HS-5 (cell line): ENCODE data around the gene PRMT5.
"Not testable (repeated sequence)": the region's sequence is repeated elsewhere in the genome, so short reads cannot be mapped to it uniquely, and the experiment has no call there.

Experiments used
- DNase-seq: peaks from one replicate; pipeline ENCODE4 v3.0.0-alpha.2; 2012; ENCODE audit warnings: low read depth

Gene PRMT5

DNA sequence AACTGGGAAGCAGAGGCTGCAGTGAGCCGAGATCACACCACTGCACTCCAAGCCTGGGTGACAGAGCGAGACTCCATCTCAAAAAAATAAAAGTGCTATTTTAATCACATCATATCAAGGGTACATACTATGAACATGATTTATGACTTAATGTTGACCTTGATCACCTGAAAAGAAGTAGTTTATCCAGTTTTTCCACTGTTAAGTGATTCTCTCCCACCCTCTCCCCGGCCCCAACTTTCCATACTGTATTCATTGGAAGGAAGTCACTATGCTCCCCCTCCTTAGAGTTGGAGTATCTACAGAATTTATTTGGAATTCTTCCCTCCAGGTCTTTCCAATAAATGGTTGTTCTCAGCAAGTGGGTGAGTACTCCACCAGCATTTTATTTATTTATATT lies 3.0 kb upstream of the PRMT5 start:
- DNase-seq: no peak

DNA sequence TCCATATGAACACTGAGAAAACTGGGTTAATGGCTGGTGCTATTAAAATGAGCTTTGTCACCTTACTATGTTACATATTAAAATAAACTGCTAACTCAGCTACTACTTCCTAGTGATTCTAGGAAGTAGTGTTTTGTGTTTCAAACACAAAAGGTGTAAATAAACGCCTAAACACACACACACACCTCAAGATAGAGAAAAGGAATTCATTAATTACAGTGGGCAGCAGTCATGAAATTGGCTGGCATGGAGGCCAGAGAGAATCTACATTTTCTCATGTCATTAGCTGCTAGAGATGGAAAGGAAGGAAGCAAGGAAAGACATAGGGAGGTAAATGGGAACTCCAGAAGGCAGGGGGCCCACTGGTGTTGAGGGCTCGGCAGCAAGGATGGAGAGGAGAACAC lies 787 bp upstream of the PRMT5 start:
- DNase-seq: no peak

DNA sequence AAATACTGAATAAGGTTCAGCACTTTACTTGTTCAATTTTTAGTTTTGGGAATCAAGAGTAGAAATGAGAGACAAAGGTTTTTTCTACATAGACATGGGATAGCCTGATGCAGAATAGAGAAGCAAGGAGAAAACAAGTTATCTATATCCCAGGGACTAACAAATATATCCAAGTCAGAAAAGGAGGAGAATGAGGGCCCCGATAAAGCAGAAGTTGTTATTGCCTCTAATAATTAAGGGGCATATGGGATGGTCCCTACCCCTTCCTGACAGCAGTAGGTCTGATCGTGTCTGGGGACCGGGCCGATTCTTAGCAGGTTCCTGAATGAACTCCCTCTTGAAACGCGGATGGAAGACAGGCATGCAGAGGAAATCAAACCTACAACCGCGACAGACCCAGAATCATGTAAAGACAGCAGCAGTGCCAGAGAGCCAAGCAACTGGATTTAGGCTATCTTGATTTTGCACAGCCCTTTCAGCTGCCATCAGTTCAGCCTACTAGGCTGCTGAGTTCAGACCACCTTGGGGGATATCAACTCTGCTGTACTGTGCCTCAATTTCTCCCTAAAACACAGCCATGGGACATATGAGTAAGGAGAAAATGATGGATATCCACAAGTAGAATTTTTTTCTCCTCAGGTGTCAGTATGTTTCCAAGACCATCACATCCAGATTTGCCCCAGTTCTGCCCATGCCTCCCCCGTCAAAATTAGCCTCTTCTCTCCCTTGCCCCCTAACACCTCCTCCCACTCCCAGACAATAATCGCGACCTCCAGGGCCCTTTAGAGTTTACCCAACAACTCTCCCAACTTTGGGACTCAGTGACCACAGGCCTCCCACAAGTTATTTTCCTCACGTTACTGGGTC lies 706 bp downstream of the PRMT5 start:
- no peak for DNase-seq

DNA sequence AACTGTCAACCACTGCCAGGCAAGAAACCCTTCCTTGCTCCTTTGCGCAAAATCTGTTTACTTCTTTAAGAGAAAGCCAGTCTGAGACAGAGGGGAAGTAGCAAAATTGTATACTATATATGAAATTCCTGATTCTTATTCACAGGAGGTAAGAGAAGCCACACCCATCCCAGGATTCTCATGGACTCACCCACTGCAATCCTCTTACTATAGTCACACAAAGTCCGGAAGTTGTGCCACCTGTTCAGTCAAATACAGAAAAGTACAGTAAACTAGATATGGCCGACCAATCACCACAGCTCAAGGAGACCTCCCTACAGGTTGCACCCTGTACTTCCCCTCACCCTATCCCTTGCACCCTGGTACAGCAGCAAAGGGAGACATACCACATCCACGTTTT lies 2.9 kb downstream of the PRMT5 start:
- DNase-seq: no peak

DNA sequence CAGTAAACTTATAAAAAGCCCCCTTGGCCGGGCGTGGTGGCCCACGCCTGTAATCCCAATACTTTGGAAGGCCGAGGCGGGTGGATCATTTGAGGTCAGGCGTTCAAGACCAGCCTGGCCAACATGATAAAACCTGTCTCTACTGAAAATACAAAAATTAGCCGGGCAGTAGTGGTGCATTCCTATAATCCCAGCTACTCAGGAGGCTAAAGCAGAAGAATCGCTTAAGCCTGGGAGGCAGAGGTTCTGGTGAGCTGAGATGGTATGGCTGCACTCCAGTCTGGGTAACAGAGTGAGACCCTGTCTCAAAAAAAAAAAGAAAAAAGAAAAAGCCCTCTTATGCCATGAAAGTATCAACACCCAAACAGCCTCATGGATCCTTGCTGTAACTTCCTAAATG lies 3.7 kb downstream of the PRMT5 start:
- no peak for DNase-seq

DNA sequence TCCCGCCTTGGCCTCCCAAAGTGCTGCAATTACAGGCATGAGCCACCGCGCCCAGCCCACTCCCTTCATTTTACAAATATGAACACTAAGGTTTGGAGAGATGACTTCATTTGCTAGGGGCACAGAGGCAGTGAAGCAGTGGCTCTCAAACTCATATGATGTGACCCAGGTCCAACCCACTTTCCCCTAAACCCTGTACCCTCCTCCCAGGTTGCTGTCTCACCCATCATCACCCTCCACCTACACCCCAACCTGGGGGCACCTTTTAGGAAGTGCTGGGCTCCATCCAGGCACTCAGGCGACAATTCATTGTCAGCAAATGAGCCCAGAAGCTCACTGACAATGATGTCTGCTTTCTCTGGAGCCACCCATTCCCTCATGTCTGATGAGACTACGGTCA lies 5.4 kb downstream of the PRMT5 start:
- DNase-seq: no peak

DNA sequence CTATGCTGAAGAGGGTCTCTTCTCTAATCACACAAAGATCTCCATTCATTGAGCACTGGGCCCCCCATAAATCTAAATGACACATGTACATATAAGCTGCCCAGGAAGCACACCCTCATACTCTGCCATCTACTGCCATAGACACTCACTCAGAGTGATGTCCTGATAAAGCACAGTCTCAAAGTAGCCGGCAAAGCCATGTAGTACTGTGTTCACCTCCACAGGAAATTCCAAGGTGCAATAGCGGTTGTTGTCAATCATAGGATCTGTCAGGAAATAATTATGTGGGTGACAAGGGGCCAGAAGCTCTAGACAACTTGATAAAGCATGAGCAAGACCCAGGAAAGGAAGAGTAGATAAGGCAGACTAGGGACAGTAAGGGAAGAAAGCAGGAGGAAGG lies 6.9 kb downstream of the PRMT5 start:
- no peak for DNase-seq

DNA sequence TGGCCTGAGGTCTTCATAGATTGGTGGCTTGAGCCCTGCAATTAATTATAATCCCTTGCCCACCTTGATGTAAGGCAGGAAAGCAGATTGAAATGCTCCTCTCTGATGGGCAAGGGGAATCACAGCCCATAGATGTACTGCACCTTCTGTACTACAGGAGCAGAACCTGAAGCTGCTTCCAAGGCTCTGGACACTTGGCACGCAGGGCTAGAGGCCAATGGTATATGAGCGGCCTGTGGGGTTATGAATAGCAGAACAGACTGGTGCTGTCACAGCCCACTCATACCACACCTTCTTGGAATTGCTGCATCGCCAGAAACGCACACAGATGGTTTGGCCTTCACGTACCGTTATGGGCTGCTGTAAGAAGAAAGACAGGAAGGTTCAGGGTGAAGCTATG lies 8.5 kb downstream of the PRMT5 start:
- DNase-seq: no peak

DNA sequence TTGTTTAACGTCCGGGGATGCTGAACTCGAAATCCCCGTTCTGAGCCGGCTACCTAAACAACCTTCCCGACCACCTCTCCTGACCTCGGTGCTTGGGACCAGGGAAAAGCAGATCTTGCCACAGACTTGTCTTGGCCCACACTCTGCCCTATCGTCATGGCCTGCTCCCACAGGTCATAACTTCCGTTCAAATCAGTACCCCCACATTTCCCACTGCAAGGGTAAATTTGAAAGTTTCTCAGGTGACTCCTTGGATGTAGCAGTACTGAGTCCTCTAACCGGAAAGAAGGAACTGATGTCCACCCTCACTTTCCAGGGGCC lies 9.6 kb downstream of the PRMT5 start:
- no peak for DNase-seq

DNA sequence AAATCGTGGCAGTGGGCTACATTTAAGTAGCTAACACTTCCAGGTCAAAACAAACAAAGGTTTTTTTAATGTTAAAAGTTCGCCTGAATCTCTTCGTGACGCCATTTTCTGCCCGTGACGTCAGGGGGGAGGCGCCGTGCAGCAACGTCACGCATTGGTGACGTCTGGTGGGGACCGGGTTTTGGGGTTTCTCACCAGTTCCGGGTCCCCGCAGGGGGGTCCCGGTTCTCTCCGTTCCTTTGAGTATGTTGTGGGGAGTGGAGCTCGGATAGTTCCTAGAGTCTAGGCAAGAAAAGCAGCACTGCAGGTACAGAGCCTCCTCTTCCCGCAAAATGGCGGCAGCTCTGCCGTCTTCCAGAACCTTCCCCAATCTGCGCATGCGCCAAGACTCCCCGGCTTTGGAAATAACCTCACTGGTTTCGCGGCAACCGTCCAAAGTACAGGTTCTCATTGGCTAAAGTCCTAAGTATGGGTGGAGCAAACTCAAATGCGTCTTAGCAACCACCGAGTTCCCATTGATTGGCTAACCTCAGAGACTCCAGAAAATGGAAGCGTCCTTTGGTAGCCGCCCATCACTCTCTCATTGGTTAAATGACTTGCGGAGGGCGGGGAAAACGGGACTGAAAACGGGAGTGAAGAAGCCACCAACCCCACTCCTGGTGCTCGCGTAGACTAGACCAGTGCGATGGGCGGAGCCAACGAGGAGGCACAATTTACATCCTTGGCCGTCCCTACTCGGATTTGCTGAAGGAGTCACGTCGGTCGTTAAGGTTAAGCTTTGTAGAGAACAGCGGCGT lies 10.2 kb downstream of the PRMT5 start, which contains the start of gene RBM23:
Gene RBM23, minus strand, starts transcription at position 346 of the 797 bp plus-strand sequence.
- DNase-seq: peak; percentile 99

DNA sequence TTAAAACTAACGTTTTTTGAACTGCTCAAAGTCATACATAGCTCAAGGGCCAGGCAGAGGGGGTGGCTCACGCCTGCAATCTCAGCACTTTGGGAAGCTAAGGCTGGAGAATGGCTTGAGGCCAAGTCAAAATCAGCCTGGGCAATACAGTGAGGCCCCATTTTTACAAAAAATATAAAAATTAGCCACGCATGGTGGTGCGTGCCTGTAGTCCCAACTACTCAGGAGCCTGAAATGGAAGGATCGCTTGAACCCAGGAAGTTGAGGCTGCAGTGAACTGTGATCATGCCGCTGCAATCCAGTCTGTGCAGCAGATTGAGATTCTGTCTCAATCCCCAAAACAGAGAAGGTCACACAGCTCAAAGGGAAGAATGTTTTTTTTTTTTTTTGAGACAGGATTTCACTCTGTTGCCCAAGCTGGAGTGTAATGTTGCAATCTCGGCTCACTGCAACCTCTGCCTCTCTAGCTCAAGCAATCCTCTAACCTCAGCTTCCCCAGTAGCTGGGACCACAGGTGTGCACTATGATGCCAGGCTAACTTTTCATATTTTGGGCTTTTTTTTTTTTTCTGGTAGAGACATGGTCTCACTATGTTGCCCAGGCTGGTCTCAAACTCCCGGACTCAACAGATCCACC lies 13.2 kb downstream of the PRMT5 start:
- no peak for DNase-seq

DNA sequence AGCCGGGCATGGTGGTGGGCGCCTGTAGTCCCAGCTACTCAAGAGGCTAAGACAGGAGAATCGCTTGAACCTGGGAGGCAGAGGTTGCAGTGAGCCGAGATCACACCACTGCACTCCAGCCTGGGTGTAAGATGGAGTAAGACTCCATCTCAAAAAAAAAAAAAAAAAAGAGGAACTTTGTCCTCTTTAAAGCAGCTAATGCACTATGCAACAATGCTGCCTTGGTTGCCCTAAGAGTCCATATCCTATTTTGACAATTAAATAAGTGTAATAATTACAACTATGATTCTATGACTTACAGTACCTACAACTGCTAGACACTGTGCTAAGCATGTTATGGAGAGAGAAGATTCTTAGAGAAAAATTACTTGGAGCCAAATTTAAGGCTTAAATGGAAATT lies 14.3 kb downstream of the PRMT5 start:
- DNase-seq: not testable (repeated sequence)

DNA sequence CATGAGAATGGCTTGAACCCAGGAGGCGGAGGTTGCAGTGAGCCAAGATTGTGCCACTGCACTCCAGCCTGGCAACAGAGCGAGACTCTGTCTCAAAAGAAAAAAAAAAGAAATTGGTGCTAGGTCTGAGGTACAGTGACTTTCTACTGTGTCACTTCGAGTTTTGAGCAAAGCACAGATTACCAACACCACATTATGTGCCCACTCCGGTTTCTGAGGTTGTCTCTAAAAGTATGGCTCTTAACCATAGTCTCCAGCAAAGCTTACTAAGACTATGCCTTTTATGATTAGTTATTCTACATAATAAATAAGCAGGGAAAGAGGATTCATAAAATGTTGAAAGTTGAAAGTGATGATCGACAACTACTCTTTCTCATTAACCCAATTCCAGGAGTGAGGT lies 18.3 kb downstream of the PRMT5 start:
- DNase-seq: no peak

DNA sequence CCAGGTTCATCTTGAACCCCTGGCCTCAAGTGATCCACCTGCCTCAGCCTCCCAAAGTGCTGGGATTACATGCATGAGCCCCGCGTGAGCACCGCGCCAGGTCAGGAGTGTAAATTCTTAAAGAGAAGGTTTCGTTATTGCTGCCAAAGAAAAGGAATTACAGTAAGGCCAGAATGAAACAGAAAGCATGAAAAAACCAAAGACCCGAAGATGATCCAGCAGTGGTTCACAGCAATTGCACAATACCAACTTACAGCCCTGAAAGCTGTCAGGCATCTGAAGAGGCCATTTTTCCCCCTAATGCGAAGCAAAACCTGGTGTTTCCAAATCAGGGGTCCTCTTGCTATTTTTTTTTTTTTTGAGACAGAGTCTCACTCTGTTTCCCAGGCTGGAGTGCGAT lies 20.6 kb downstream of the PRMT5 start:
- no peak for DNase-seq

DNA sequence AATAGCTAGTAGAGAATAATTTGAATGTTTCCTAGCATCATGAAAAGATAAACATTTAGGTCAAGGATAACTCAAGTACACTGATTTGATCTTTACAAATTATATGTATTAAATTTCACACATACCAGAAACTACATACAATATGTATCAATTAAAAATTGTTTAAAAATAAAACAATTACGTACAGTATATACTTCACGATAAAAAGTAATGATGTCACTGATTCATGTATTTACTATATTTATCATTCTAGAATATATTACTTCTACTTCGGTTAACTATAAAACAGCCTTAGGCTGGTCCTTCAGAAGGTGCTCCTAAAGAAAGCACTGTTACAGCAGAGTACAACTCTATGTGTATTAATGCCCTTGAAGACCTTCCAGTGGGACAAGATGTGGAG lies 21.7 kb downstream of the PRMT5 start:
- no peak for DNase-seq

DNA sequence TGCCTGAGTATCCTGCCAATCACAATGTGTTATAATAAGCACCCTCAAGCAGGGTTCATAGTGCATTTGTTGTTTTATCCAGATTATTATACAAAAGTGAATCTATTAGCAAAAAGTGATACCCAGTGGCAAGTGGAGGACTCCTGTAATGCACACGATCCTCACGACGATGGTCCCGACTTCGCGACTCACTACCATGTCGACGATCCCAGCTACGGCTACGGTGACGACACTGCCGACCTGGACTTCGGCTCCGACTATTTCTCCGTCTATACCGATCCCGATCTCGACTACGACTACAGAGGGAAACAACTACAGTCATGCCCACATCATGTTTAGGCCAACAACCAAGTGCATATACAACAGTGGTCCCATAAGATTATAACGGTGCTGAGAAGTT lies 23.1 kb downstream of the PRMT5 start:
- no peak for DNase-seq

DNA sequence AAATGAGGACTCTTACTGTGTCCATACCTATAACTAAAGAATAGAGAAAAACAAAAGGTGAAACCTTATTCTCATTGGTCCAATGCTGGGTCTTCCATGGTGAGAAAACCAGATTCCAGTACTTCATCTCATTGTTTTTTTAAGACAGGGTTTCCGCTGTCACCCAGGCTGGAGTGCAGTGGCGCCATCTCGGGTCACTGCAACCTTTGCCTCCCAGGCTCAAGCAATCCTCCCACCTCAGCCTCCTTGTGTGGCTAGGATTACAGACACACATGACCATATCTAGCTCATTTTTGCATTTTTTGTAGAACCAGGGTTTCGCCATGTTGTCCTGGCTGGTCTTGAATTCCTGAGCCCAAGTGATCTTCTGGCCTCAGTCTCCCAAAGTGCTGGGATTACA lies 23.5 kb downstream of the PRMT5 start:
- DNase-seq: no peak

DNA sequence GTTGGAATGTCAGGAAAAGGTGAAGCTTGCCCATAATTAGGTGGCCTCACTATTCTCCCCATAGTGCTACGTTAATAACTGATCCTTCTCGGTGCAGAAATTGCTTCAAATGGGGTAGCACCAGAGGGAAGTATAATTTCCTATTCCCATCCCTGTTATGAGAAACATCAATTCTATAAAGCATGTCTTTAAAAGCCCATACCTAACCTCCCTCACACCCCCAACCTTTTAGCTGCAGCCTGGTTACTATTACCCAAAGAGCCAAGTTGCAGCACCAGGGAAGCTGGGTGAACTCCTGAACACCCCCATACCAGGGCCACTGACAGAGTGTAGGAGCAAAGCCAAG lies 25.5 kb downstream of the PRMT5 start:
- DNase-seq: no peak

DNA sequence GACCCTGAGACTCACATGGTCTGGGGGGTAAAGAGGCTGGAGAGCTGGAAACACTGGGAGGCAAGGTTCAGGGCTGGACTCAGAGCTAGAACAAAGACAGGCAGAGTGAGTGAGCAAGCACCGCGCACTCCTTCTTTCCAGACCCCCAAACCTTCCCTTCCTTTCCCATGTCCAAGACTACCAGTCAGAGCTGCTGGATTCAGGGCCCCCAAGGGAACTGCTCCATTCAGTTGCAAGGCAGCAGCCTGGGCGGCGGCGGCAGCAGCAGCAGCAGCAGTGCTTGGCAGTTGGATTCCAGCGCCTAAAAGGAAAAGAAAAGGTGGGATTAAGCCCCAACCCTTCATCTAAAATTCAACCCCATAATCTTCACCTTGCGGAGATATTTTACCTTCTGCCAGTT lies 27.4 kb downstream of the PRMT5 start:
- no peak for DNase-seq

DNA sequence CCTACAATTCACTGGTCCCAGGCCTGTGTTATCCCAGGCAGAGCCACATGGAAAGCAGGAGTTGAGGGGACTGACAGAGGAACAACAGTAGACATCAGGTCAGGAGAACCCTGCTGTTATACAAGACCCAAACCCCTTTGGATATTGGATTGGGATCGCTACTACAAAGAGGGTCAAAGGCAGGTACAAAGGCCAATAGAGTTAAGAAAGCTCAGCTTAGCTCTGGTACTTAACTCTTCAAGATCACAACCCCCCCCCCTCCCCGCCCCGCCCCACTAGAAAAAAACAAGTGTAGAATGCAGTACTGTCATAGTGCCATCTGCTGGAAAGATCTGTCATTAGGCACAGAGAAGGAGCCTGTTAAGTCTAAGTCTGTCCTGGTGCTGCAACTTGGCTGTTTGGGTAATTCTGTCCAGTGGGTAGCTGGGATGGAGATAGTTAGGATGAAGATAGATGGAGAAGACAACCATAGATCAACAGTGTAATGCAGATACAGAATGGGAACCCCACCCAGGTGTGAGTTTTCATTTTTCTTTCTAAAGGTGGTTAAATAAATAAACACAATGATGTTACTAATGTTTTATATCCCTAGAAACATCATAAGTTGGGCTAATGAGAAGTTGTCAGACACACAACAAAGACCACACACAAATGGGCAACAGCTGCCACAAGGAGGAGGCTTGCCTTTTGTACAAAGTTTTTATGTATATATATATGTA lies 28.9 kb downstream of the PRMT5 start:
- DNase-seq: peak; percentile 22

DNA sequence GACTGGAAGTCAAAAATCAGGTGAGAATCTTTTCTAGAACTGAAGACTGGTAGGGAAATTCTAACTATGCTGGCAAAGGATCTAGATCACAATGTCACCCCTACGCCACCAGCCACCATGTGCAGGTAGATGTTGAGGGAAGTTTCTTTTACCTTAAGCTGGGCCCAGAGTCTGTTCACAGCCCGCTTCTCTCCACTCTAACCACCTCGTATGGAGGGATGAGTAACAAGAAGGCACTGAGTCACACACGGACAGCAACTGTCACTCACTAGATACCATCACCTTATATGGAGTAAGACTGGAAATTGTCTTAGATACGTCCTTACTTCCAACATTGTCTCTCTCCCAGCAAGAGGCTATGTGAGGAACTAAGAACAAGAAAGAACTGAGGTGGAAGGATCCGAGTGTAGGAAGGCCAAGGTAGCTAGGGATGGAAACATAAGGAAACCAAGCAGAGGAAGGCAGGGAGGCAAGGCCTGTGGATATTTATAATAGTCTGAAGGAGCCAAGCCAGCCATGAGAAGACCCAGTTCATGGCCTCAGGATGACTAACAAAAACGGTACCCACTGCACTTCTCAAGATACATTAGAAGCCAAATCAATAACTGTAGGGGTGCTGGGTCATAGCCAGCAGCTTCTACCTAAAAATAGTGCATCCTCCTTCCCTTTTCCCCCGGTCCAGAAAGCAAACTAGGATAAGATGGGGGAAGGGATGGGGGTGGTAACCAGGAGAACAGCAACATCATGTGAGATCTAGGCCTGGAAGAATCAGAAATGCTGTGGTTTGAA lies 30.7 kb downstream of the PRMT5 start:
- peak; percentile 44 for DNase-seq

DNA sequence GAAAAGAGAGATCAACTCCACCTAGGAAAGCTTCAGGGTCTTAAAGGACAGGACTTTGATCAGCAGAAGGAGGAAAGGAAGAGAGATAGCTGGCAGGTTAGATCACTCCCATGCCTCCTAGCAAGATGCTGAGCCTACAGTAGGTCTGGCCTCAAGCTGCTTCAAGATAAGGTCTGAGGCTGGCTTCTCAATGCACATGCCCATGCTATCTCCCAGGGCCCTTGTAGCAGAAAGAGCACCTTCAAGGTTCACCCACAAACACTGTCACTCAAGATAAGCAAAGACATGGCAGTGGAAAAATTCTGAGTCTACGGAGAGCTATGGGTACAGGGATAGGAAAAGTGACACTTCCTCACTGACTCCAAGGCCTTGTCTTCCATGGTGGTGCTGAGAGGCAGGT lies 31.8 kb downstream of the PRMT5 start:
- DNase-seq: no peak
